Peyer's patch (tissue), 4 donors: Measurements from ENCODE around the gene CBARP. TPM values are rescaled to one million over a fixed set of nuclear protein-coding genes. Genes with fewer than 3 reads are reported as not detected.

Experiments
- DNase-seq, 3 donors: peaks; one replicate each; pipeline ENCODE4 v3.0.0-alpha.2; 2017 to 2019
- H3K27ac ChIP-seq, 4 donors: fragments of 200-600 bp; sonication (generic); one replicate each; pipeline ENCODE4 v1.5.1; 2016 to 2019
- H3K27me3 ChIP-seq, 2 donors: fragments of 200-600 bp; sonication (generic); one replicate each; pipeline ENCODE4 v1.5.1; 2019
- H3K36me3 ChIP-seq, 3 donors: fragments of 200-600 bp; sonication (generic); one replicate each; pipeline ENCODE4 v1.5.1; 2016 to 2019
- H3K4me1 ChIP-seq, 4 donors: fragments of 200-600 bp; sonication (generic); one replicate each; pipeline ENCODE4 v1.5.1; 2016 to 2019
- H3K4me3 ChIP-seq, 4 donors: fragments of 200-600 bp; sonication (generic); 1 replicate in 3 of 4; 2 replicates in 1 of 4; pipeline ENCODE4 v1.5.1; 2016 to 2019; ENCODE audit warnings: mild to moderate bottlenecking in 1 of 4
- H3K9me3 ChIP-seq, 4 donors: fragments of 200-600 bp; sonication (generic); one replicate each; pipeline ENCODE4 v1.5.1; 2016 to 2019; ENCODE audit warnings: mild to moderate bottlenecking in 1 of 4
- POLR2A ChIP-seq, 2 donors: fragments of 450-650 bp; IDR thresholded peaks; one replicate each; pipeline ENCODE4 v1.5.1; 2017; ENCODE audit warnings: antibody characterized with exemption in 2 of 2, mild to moderate bottlenecking in 2 of 2, moderate library complexity in 2 of 2
- total RNA-seq, 4 donors: library from RNA; depleted of rRNA; stranded (reverse); fragments of >200 nt; gene quantifications; one replicate each; pipeline ENCODE4 v1.1.0, GENCODE V29; 2016
- TF ChIP-seq, protein P1 (sequence below), 6 experiments: fragments of 450-650 bp in 4 of 6; fragments of 200-600 bp in 2 of 6; sonication (generic) in 1 of 6; IDR thresholded peaks; one replicate each; pipeline ENCODE4 v1.5.1; 2017 to 2019; ENCODE audit warnings: antibody characterized with exemption in 6 of 6, mild to moderate bottlenecking in 3 of 6, moderate library complexity in 1 of 6

CBARP gene
- total RNA-seq, 4 donors from 2014 or later: 1.9 TPM; not detected in 3

DNA sequence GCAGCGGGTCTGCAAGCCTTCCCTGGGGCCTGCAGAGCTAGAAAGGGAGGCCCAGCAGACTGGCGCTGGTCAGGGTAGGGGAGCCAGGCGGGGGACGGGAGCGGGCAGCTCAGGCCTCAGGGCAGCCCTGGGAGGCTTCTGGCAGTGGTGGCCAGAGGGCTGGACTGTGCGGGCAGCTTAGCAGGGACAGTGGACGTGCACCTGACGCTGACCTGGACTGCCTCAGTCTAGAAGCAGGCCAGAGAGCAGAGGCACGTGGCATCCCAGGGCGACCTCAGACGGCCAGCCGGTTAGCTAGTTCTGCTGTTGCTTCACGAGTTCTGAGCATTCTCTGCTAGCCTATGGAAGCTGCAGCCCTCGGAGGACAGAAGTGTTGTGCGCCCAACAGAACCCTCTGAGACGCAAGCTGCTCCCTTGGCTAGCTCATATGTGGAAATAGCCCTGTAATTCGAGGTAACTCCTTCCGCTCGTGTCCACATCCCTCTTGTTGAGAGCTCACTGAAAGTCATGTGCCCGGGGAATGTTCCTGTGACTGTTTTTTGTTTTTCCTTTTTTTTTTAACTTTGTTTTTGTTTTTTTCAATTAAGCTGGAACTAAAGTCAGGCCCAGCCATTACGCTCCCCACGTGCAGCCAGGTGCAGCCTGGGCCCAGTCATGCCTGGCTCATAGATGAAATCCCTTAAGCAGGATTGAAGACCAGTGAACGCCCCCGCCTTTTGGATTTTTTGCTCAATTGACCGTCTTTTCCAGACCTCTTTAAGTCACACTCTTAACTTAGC, 35.6 kb upstream of the CBARP start:
- no peaks in the 10 kb centered on the region for H3K9me3 ChIP-seq
- no peak for DNase-seq
- H3K27ac ChIP-seq: peak overlapping the region in 3 of 4 donors; percentile 23 to 99 (median 98)
- H3K27me3 ChIP-seq: no peaks in the 10 kb centered on the region
- peaks cover 2 to 71% (median 52%) of the 10 kb centered on the region in 4 donors for H3K4me1 ChIP-seq
- no peak overlapping the region for H3K4me3 ChIP-seq
- H3K36me3 ChIP-seq: peaks cover 0 to 44% (median 0%) of the 10 kb centered on the region in 3 donors
- TF ChIP-seq POLR2A (IDR thresholded peaks at IDR 0.05): no peak
- TF ChIP-seq, protein P1, sequence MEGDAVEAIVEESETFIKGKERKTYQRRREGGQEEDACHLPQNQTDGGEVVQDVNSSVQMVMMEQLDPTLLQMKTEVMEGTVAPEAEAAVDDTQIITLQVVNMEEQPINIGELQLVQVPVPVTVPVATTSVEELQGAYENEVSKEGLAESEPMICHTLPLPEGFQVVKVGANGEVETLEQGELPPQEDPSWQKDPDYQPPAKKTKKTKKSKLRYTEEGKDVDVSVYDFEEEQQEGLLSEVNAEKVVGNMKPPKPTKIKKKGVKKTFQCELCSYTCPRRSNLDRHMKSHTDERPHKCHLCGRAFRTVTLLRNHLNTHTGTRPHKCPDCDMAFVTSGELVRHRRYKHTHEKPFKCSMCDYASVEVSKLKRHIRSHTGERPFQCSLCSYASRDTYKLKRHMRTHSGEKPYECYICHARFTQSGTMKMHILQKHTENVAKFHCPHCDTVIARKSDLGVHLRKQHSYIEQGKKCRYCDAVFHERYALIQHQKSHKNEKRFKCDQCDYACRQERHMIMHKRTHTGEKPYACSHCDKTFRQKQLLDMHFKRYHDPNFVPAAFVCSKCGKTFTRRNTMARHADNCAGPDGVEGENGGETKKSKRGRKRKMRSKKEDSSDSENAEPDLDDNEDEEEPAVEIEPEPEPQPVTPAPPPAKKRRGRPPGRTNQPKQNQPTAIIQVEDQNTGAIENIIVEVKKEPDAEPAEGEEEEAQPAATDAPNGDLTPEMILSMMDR (IDR thresholded peaks at IDR 0.05): no peak

DNA sequence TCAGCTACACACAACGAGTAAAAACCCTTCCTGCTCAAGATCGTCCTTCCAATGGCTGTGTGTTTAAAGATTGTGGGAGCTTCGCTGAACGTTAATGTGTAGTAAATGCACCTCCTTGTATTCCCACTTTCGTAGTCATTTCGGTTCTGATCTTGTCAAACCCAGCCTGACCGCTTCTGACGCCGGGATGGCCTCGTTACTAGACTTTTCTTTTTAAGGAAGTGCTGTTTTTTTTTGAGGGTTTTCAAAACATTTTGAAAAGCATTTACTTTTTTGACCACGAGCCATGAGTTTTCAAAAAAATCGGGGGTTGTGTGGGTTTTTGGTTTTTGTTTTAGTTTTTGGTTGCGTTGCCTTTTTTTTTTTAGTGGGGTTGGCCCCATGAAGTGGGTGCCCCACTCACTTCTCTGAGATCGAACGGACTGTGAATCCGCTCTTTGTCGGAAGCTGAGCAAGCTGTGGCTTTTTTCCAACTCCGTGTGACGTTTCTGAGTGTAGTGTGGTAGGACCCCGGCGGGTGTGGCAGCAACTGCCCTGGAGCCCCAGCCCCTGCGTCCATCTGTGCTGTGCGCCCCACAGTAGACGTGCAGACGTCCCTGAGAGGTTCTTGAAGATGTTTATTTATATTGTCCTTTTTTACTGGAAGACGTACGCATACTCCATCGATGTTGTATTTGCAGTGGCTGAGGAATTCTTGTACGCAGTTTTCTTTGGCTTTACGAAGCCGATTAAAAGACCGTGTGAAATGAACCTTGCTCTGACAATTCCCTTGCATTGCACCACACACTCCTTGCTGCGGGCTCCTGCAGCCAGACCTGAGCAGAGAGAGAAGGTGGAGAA, 34.8 kb upstream of the CBARP start:
- peaks cover 0 to 44% (median 0%) of the 10 kb centered on the region in 3 donors for H3K36me3 ChIP-seq

DNA sequence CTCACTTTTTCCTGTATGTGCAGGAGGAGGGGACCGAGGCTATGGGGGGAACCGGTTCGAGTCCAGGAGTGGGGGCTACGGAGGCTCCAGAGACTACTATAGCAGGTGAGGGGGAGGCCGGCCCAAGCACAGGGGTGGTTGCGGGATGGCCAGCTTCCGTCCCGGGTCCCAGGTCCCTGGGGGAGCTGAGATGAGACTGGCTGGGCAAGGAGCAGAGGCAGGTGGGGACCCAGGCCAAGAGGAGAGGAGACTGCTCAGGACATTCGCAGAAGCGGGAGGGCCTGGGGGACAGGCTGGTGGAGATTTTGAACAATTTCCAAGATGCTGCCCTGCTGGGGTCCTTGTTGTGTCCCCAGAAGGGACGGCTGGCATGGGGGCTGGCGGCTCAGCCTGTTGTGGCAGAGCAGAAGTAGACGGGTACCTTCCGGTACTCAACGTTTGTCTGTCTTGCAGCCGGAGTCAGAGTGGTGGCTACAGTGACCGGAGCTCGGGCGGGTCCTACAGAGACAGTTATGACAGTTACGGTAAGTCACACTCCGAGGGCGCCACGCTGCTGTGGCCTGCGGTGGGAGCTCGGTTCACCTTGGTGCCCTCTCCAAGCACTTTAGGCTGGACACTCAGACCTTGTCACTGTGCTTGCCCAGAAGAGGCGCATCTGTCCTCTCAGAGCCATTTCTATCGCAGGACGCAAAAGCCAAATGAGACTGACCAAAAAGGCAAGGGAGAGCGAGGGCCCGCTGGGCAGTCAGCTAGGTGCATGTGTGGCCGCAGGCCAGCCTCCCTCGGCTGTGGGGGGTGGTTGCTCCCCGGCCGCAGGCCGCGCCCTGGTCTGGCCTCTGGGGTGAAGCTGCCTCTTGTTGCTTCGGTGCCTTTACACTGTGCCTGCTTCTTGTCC, 34.0 kb upstream of the CBARP start:
- peak overlapping the region in 3 of 4 donors; percentile 9 to 99 (median 99) for H3K27ac ChIP-seq
- no peaks in the 10 kb centered on the region for H3K27me3 ChIP-seq
- H3K4me1 ChIP-seq: peaks cover 9 to 83% (median 65%) of the 10 kb centered on the region in 4 donors
- TF ChIP-seq POLR2A (IDR thresholded peaks at IDR 0.05): no peak
- TF ChIP-seq, protein P1 (IDR thresholded peaks at IDR 0.05): no peak
- peaks cover 0 to 44% (median 0%) of the 10 kb centered on the region in 3 donors for H3K36me3 ChIP-seq
- H3K9me3 ChIP-seq: no peaks in the 10 kb centered on the region
- H3K4me3 ChIP-seq: peak overlapping the region in 3 of 4 donors; percentile 77 to 97 (median 87)
- DNase-seq: no peak

More for the DNA sequence above, 34.8 kb upstream of the CBARP start:
- Histone ChIP-seq H3K27ac (peak overlapping the region in 3 of 4 donors; percentile 23 to 99 (median 99)), H3K27me3 (no peaks in the 10 kb centered on the region), H3K4me1 (peaks cover 5 to 79% (median 59%) of the 10 kb centered on the region in 4 donors), H3K9me3 (no peaks in the 10 kb centered on the region), H3K4me3 (peak overlapping the region in 1 of 4 donors; percentile 77)
- DNase-seq: no peak
- no peak for TF ChIP-seq POLR2A (IDR thresholded peaks at IDR 0.05)
- TF ChIP-seq, protein P1 (IDR thresholded peaks at IDR 0.05): no peak

DNA sequence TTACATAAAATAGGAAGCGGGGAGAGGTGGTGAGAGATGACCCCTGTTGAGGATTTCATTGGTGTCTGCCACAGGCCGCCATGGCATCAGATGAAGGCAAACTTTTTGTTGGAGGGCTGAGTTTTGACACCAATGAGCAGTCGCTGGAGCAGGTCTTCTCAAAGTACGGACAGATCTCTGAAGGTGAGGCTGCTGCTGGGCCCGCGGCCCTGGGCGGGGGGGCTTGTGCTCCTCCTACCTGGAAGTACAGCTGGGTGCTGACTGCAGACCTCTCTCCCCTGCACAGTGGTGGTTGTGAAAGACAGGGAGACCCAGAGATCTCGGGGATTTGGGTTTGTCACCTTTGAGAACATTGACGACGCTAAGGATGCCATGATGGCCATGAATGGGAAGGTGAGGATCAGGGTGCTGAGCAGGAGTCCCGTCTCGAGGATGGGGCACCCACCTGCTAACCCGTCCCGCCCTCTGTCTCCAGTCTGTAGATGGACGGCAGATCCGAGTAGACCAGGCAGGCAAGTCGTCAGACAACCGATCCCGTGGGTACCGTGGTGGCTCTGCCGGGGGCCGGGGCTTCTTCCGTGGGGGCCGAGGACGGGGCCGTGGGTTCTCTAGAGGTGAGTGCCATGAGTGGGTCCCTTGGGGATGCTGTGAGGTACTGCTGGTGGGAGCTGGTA, 33.2 kb upstream of the CBARP start:
- Histone ChIP-seq H3K4me1 (peaks cover 11 to 83% (median 62%) of the 10 kb centered on the region in 4 donors), H3K36me3 (peaks cover 0 to 44% (median 0%) of the 10 kb centered on the region in 3 donors)

More for the DNA sequence above, 33.2 kb upstream of the CBARP start:
- Histone ChIP-seq H3K27ac (peak overlapping the region in 3 of 4 donors; percentile 9 to 99 (median 99)), H3K27me3 (no peaks in the 10 kb centered on the region), H3K4me3 (peak overlapping the region in 3 of 4 donors; percentile 77 to 97 (median 87)), H3K9me3 (no peaks in the 10 kb centered on the region)
- TF ChIP-seq, protein P1 (IDR thresholded peaks at IDR 0.05): no peak
- TF ChIP-seq POLR2A (IDR thresholded peaks at IDR 0.05): no peak
- no peak for DNase-seq
